Activated T-helper 17 cell treated with anti-CD3 and anti-CD28 coated beads, Interleukin-2, amount 50 U/mL, for 72 hours (primary cell): ENCODE measurements around the gene USP5. TPM values are rescaled to one million over a fixed set of nuclear protein-coding genes. Genes with fewer than 3 reads are reported as not detected.
"Not testable (repeated sequence)": the region's sequence is repeated elsewhere in the genome, so short reads cannot be mapped to it uniquely, and the experiment has no call there.

ENCODE experiments used
- ATAC-seq: fragments of 150-1000 bp; cut with Tn5 transposase; replicated peaks from 2 replicates; pipeline ENCODE4 v1.10.0; 2021; ENCODE audit warnings: mild to moderate bottlenecking, moderate library complexity
- H3K27ac Mint-ChIP-seq: one replicate; pipeline ENCODE4 v1.8.0; 2022; ENCODE audit warnings: mixed read lengths
- H3K27me3 Mint-ChIP-seq: one replicate; pipeline ENCODE4 v1.8.0; 2022; ENCODE audit warnings: mixed read lengths
- H3K36me3 Mint-ChIP-seq: one replicate; pipeline ENCODE4 v1.8.0; 2022; ENCODE audit warnings: low read depth, mild to moderate bottlenecking, mixed read lengths
- H3K4me1 Mint-ChIP-seq: one replicate; pipeline ENCODE4 v1.8.0; 2022; ENCODE audit warnings: mixed read lengths
- H3K4me3 Mint-ChIP-seq: one replicate; pipeline ENCODE4 v1.8.0; 2022; ENCODE audit warnings: mild to moderate bottlenecking, mixed read lengths
- H3K9me3 Mint-ChIP-seq: one replicate; pipeline ENCODE4 v1.8.0; 2022; ENCODE audit warnings: mixed read lengths
- total RNA-seq, 2 donors: library from RNA; stranded (reverse); gene quantifications; one replicate each; pipeline ENCODE4 v1.2.3, GENCODE V29; 2022

The USP5 gene
- total RNA-seq, 2 donors from 2014 or later = 83.4 to 149 TPM

DNA sequence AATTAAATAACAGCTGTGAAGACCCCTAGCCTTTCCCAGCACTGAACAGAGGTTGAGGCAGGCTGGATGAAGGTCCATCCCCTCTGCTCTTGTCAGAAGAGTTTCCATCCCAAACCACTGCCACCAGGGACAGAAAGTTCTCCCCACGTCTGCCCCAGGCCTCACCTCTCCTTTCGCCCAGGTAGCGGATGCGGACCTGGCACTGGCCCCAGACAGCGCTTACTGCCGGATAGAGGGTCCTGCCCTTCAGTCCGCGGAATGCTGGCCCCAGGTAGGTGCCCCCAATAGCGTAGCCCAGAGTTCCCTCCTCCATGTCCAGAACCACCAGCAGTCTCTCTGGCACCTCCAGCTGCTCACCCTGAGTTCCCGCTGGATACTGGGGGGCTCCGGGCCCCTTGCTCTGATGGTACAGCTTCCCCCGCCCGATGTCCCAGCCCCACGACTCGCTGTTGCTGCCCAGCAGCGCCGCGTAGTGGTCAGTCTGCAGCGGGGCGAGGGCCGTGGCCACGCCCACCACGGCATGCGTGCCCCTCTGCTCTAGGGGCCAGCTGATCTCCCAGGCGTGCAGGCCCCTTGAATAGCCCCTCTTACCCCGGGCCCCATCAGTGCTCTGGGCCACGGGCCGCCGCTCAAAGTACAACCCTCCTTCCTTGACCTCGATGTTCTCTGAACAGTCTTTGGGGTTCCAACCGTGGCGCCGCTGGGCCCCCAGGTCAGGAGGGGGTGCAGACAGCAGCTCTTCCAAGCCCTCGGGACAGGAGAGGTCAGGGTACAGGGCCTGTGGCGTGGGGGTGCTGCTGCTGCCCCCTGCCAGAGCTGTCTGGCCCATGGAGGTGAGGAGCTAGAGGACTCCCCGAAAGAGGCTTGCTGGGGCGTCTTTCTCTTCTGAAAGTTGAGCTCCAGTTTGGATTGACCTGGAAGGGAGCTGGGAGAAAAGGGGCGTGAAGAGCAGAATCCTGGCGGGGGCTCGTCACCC is 20.4 kb downstream of the USP5 start:
- H3K4me1 Mint-ChIP-seq = peaks cover 38% of the 10 kb centered on the region
- peak; percentile 40 for ATAC-seq
- no peaks in the 10 kb centered on the region for H3K27me3 Mint-ChIP-seq
- H3K27ac Mint-ChIP-seq = peak overlapping the region; percentile 94
- peaks cover 100% of the 10 kb centered on the region for H3K36me3 Mint-ChIP-seq
- H3K9me3 Mint-ChIP-seq = no peaks in the 10 kb centered on the region
- peak overlapping the region; percentile 94 for H3K4me3 Mint-ChIP-seq

DNA sequence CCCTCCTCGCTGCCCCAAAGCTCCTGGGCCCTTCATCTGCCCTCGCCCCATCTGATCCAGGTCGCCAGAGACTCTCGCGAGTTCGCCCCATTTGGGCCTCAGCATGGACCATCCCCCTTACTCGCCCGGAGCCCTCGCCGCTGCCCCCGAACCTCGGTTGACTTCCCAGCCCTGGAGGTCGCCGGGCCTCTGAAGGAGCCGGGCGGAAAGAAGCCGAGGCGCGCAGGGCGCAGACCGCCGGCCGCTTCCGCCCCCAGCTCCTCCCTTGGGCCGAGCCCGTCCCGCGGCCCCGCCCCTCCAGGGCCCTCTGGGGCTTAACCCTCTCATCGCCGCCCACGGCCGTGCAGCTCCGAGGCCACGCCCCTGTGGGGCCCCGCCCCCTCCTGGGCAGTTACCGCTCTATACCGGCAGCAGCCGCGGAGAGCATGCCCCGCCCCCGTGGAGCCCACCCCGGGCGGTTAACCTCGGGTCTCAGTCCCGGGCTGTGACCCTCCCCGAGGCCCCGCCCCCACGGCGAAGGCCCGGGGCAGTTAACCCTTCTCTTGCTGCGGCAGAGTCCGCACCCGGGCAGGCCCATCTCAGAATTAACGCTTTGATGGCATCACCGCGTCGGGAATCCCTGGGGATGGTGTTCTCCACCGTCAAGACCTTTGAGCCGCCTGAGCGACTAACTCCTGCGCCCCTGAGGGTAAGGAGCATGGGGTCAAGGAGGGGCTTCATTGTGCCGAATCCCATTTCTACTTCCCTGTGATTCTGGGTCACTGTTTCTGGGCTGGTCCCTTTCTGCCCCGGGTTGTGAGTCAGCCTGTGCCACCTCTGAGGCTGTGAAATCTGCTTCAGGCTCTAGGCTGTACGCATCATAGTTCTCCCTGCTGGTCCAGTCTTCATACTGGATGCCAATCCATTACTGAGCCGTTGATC is 21.4 kb downstream of the USP5 start, which contains the start of gene SPSB2:
Gene SPSB2 (minus strand): TSS at position 210 of the 921 bp plus-strand sequence. CDS start 402 bp downstream, outside the sequence.
- peak within 1 kb of the TSS; percentile 94 for H3K27ac Mint-ChIP-seq
- H3K4me3 Mint-ChIP-seq = peak within 1 kb of the TSS; percentile 94
- H3K27me3 Mint-ChIP-seq = no peaks in the 10 kb centered on the region
- no peaks in the 10 kb centered on the region for H3K9me3 Mint-ChIP-seq
- peaks cover 38% of the 10 kb centered on the region for H3K4me1 Mint-ChIP-seq
- H3K36me3 Mint-ChIP-seq = peaks cover 98% of the 10 kb centered on the region
- ATAC-seq = peak; percentile 78

DNA sequence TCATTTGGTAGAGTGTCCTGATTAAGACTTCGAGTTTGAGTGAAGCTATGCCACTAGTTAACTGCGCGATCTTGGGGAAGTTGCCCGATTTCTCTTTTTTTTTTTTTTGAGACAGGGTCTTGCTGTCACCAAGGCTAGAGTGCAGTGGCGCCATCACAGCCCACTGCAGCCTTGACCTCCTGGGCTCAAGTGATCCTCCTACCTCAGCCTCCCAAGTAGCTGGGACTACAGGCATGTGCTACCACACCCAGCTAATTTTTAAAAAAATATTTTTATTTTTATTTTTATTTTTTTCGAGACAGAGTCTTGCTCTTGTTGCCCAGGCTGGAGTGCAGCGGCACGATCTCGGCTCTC is 22.0 kb downstream of the USP5 start:
- H3K9me3 Mint-ChIP-seq, H3K27me3 Mint-ChIP-seq, ATAC-seq: not testable (repeated sequence)
- H3K4me1 Mint-ChIP-seq = peaks cover 33% of the 10 kb centered on the region
- H3K36me3 Mint-ChIP-seq = peaks cover 95% of the 10 kb centered on the region
- peak overlapping the region; percentile 94 for H3K27ac Mint-ChIP-seq
- peak overlapping the region; percentile 94 for H3K4me3 Mint-ChIP-seq

DNA sequence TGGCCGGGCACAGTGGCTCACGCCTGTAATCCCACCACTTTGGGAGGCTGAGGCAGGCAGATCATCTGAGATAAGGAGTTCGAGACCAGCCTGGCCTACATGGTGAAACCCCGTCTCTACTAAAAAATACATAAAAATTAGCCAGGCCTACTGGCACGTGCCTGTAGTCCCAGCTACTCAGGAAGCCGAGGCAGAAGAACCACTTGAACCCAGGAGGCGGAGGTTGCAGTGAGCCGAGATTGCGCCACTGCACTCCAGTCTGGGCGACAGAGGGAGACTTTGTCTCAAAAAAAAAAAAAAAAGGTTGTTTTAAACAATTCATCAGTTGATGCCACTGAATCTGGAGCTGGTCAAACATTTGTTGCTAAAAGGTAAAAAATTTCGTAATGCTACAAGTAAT is 27.9 kb downstream of the USP5 start:
- H3K36me3 Mint-ChIP-seq = peaks cover 71% of the 10 kb centered on the region
- H3K27ac Mint-ChIP-seq, H3K27me3 Mint-ChIP-seq, ATAC-seq, H3K4me3 Mint-ChIP-seq, H3K9me3 Mint-ChIP-seq, H3K4me1 Mint-ChIP-seq: not testable (repeated sequence)

DNA sequence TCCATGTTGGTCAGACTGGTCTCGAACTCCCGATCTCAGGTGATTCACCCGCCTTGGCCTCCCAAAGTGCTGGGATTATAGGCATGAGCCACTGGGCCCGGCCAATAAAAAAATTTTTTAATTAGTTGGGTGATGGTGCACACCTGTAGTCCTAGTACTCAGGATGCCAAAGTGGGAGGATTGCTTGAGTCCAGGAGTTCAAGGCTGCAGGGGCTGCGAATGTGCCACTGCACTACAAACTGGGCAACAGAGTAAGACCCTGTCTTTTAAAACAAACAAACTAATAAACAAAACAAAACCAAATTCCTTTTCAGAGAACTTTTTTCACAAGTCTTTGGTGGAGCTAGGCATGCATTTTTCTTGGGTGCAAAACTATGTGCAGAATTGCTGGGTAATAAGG is 31.3 kb downstream of the USP5 start:
- H3K4me1 Mint-ChIP-seq = no peaks in the 10 kb centered on the region
- H3K4me3 Mint-ChIP-seq = no peak overlapping the region
- no peaks in the 10 kb centered on the region for H3K9me3 Mint-ChIP-seq
- H3K27me3 Mint-ChIP-seq = no peaks in the 10 kb centered on the region
- no peak for ATAC-seq
- H3K27ac Mint-ChIP-seq = no peak overlapping the region
- peaks cover 46% of the 10 kb centered on the region for H3K36me3 Mint-ChIP-seq

DNA sequence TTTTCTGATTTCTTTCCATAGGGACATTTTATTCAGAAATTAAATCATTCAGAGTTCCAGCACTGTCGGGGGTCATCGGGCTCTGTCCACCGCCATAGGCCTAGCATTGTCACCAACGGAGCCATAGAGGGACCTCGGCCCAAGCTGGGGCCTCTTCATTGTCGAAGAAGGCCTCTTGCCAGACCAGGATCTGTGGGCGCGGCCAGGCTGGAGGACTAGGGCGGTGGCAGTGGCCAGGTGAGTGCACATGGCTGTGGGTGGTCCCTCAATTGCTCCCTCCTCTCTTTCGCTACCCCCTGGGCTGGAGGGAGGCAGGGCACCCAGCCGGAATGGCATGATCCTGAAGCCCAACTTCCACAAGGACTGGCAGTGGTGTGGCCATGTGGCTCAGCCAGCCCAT is 31.7 kb downstream of the USP5 start:
- ATAC-seq = no peak
- peaks cover 45% of the 10 kb centered on the region for H3K36me3 Mint-ChIP-seq
- H3K4me3 Mint-ChIP-seq = no peak overlapping the region
- H3K9me3 Mint-ChIP-seq = no peaks in the 10 kb centered on the region
- H3K4me1 Mint-ChIP-seq = no peaks in the 10 kb centered on the region
- H3K27ac Mint-ChIP-seq = no peak overlapping the region
- H3K27me3 Mint-ChIP-seq = no peaks in the 10 kb centered on the region

DNA sequence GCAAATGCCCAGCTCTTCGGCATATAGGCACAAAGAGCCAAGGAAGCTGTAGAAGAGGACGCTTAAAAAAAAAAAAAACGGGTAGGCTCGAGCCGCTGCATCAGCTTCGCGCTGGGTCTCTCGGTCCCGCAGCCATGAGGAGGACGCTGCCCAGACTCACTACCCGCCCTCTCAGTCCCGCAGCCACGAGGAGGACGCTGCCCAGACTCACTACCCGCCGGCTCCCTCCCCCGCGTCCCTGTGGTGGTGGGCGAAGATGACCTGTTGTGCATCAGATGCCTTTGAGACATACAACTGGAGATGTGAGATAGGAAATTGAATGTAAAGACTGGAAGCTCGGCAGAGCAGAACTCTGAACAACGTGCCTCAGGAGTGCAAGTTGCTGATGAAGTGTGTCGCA is 32.6 kb downstream of the USP5 start:
- ATAC-seq = no peak
- Mint-ChIP-seq H3K4me3 (no peak overlapping the region), H3K9me3 (no peaks in the 10 kb centered on the region), H3K27me3 (no peaks in the 10 kb centered on the region), H3K27ac (no peak overlapping the region), H3K4me1 (no peaks in the 10 kb centered on the region), H3K36me3 (peaks cover 39% of the 10 kb centered on the region)

DNA sequence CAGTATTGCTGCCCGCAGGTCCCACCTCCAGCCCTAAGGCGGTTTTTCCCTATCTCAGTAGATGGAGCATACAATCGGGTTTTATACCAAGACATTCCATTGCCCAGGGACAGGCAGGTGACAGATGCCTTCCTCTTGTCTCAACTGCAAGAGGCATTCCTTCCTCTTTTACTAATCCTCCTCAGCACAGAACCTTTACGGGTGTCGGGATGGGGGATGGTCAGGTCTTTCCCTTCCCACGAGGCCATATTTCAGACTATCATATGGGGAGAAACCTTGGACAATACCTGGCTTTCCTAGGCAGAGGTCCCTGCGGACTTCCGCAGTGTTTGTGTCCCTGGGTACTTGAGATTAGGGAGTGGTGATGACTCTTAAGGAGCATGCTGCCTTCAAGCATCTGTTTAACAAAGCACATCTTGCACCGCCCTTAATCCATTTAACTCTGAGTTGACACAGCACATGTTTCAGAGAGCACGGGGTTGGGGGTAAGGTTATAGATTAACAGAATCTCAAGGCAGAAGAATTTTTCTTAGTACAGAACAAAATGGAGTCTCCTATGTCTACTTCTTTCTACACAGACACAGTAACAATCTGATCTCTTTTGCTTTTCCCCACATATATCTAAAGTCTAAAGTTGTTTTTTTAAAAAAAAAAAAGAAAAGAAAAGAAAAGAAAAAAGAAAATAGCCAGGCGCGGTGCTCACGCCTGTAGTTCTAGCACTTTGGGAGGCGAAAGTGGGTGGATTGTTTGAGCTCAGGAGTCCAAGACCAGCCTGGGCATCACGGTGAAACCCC is 34.5 kb downstream of the USP5 start:
- H3K36me3 Mint-ChIP-seq = peaks cover 39% of the 10 kb centered on the region
- not testable (repeated sequence) for H3K27me3 Mint-ChIP-seq, H3K27ac Mint-ChIP-seq, ATAC-seq, H3K4me3 Mint-ChIP-seq, H3K4me1 Mint-ChIP-seq, H3K9me3 Mint-ChIP-seq

DNA sequence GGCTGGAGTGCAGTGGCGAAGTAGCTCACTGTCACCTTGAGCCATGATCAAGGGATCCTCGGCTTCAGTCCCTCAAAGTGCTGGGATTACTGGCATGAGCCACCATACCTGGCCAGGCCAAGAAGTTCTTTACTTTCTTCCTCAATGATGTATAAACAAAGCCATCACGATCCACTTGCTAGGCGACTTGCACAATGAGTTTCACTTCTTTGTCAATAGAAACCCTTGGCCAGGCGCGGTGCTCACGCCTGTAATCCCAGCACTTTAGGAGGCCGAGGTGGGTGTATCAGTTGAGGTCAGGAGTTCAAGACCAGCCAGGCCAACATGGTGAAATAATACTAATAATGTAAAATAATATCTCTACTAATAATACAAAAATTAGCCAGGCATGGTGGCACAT is 35.5 kb downstream of the USP5 start:
- H3K9me3 Mint-ChIP-seq = no peaks in the 10 kb centered on the region
- peaks cover 4% of the 10 kb centered on the region for H3K4me1 Mint-ChIP-seq
- peaks cover 32% of the 10 kb centered on the region for H3K36me3 Mint-ChIP-seq
- H3K27me3 Mint-ChIP-seq = no peaks in the 10 kb centered on the region
- no peak for ATAC-seq
- H3K27ac Mint-ChIP-seq = no peak overlapping the region
- H3K4me3 Mint-ChIP-seq = no peak overlapping the region

DNA sequence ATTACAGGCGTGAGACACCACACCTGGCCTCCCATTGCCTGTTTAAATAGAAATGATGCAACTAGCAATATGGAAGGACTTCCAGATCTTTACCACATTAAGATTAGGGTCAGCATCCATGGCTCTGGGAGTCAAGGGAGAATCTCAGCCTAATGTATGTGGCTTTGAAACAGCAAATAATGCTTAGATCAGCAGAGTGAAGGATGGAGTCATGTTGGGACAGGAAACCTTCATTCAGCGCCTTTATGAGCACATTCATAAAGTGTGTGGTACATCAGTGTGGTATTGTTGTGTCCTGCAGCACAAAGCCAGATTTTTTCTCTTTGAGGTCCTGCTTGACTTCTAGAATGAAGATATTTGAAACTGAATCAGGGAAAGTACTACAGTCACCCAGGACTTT is 36.4 kb downstream of the USP5 start:
- peaks cover 23% of the 10 kb centered on the region for H3K36me3 Mint-ChIP-seq
- H3K4me3 Mint-ChIP-seq = no peak overlapping the region
- peaks cover 4% of the 10 kb centered on the region for H3K4me1 Mint-ChIP-seq
- ATAC-seq = no peak
- no peaks in the 10 kb centered on the region for H3K9me3 Mint-ChIP-seq
- H3K27me3 Mint-ChIP-seq = no peaks in the 10 kb centered on the region
- H3K27ac Mint-ChIP-seq = no peak overlapping the region

DNA sequence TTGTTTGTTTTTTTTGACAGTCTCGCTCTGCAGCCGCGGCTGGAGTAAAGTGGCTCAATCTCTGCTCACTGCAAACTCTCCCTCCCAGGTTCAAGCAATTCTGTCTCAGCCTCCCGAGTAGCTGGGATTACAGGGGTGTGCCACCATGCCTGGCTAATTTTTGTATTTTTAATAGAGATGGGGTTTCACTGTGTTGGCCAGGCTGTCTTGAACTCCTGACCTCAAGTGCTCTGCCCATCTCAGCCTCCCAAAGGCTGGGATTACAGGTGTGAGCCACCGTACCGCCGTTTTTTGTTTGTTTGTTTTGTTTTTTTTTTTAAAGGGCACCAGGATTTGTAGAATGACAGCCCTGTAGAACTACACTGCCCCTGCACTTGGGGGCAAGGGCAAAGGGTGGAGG is 36.8 kb downstream of the USP5 start:
- H3K27me3 Mint-ChIP-seq, ATAC-seq, H3K4me3 Mint-ChIP-seq, H3K9me3 Mint-ChIP-seq, H3K27ac Mint-ChIP-seq, H3K4me1 Mint-ChIP-seq: not testable (repeated sequence)
- peaks cover 19% of the 10 kb centered on the region for H3K36me3 Mint-ChIP-seq

DNA sequence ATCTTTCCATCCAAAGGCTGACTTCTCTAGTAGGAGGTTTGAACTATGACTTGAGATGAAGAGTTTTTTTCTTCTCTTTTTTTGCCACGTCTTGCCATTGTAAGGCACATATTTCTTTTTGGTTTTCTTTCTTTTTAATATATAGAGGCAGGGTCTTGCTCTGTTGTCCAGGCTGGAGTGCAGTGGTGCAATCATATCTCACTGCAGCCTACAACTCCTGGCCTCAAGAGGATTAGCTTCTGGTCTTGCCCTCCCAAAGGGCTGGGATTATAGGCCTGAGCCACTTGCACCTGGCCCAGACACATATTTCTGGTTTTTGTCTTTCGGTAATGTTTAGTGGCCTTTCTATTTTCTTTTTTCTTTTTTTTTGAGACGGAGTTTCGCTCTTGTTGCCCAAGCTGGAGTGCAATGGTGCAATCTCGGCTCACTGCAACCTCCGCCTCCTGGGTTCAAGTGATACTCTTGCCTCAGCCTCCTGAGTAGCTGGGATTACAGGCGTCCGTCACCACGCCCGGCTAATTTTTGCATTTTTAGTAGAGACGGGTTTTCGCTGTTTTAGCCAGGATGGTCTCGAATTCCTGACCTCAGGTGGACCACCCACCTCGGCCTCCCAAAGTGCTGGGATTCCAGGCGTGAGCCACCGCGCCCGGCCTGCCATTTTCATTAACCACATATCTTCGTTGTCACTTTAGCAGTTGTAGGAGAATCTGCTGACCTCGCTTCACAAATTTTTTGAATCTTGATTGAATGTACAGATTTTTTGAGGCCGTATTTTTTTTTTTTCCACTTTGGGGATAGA is 38.0 kb downstream of the USP5 start:
- peak overlapping the region; percentile 85 for H3K4me3 Mint-ChIP-seq
- H3K36me3 Mint-ChIP-seq, H3K9me3 Mint-ChIP-seq, H3K27me3 Mint-ChIP-seq, ATAC-seq, H3K4me1 Mint-ChIP-seq: not testable (repeated sequence)
- peak overlapping the region; percentile 90 for H3K27ac Mint-ChIP-seq

DNA sequence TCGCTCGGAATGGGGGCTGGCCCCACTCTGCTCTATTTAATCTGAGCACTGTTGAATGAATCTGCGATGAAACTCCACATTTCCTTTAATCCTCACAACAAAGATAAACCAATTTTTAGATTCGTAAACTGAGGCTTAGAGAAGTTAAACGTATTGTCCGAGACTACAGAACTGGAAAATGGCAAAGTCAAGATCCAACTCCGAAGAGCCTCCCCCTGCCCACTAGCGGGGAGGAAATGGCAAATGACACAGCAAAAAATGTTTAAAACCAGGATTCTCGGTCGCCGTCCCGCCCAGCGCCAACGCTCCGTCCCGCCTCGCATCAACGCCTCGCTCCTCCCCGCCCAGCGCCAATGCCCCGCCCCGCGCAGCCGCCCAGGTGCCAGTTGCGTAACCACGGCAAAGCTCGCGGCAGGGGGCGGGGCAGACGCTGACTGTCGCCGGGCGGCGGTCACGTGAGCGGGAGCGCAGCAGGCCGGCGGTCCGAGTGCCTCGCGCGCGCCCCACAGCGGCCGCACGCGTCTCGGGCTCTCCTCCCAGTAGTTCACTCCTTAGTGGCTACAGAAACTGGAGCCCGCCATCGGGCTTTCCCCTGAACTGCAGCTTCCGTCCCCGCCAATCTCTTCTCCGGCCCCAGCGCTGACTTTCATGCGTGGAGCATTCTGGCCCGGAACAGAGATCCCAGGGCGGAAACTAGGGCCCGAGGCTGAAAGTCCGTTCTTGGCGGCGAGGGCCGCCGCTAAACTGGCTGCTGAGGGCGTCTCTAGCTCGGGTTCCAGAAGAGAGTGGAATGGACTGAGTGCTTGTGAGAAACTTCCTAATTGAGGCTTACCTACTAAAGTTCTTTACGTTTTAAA is 39.1 kb downstream of the USP5 start:
- Mint-ChIP-seq H3K27ac (peak overlapping the region; percentile 90), H3K27me3 (no peaks in the 10 kb centered on the region), H3K36me3 (no peaks in the 10 kb centered on the region), H3K4me3 (peak overlapping the region; percentile 85), H3K4me1 (peaks cover 4% of the 10 kb centered on the region), H3K9me3 (no peaks in the 10 kb centered on the region)
- peak; percentile 96 for ATAC-seq
